HEK293 (cell line): ENCODE results near the gene ELN.

Experiments used
- CTCF ChIA-PET: fragments of 350-600 bp; formaldehyde crosslinking; extraction: SDS; loops from one replicate; lab custom pipeline; 2021; ENCODE audit warnings: antibody characterized with exemption; lab: Yijun Ruan, JAX
- POLR2A ChIA-PET: fragments of 300-600 bp; formaldehyde crosslinking; extraction: SDS; loops from one replicate; lab custom pipeline; 2020; ENCODE audit warnings: antibody characterized with exemption, inconsistent platforms; lab: Yijun Ruan, JAX
- H3K27ac ChIP-seq: fragments of 200-500 bp; sonication (Bioruptor generic); 2 replicates; pipeline ENCODE4 v1.5.1; 2014; ENCODE audit warnings: low read depth, low read length, control low read depth, inconsistent platforms; ENCODE audit errors: extremely low read depth
- H3K36me3 ChIP-seq, 2 experiments: fragments of 200-500 bp in 1 of 2; sonication (Bioruptor generic) in 1 of 2; 1 replicate in 1 of 2; 2 replicates in 1 of 2; pipeline ENCODE4 v1.5.1; 2014 to 2017; ENCODE audit warnings: inconsistent platforms in 2 of 2, low read length in 2 of 2; ENCODE audit not compliant: control insufficient read depth in 2 of 2, insufficient read depth in 1 of 2
- H3K4me1 ChIP-seq: fragments of 200-500 bp; sonication (Bioruptor generic); 2 replicates; pipeline ENCODE4 v1.5.1; 2014; ENCODE audit warnings: mild to moderate bottlenecking, low read length, inconsistent platforms; ENCODE audit not compliant: control insufficient read depth, insufficient read depth
- H3K4me3 ChIP-seq: 2 replicates; pipeline ENCODE4 v1.5.1; 2011; ENCODE audit warnings: low read depth, mild to moderate bottlenecking, control low read depth, low read length, moderate library complexity
- H3K9me3 ChIP-seq: fragments of 200-500 bp; sonication (Bioruptor generic); 2 replicates; pipeline ENCODE4 v1.5.1; 2014; ENCODE audit warnings: low read depth, low read length, inconsistent platforms; ENCODE audit not compliant: control insufficient read depth, insufficient read depth
- MEIS1 ChIP-seq: sonication (generic); formaldehyde crosslinking; IDR thresholded peaks from 2 replicates; pipeline ENCODE4 v1.8.1; 2022; ENCODE audit warnings: missing genetic modification reagents, mild to moderate bottlenecking, borderline replicate concordance
- MYNN ChIP-seq: fragments of 450-650 bp; formaldehyde crosslinking; IDR thresholded peaks from 2 replicates; pipeline ENCODE4 v1.5.1; 2016; ENCODE audit warnings: missing biosample characterization, missing genetic modification characterization, borderline replicate concordance
- RBAK ChIP-seq: fragments of 450-650 bp; formaldehyde crosslinking; IDR thresholded peaks from 2 replicates; pipeline ENCODE4 v1.5.1; 2016; ENCODE audit warnings: missing biosample characterization, missing genetic modification characterization
- SCRT2 ChIP-seq: fragments of 450-650 bp; formaldehyde crosslinking; IDR thresholded peaks from 2 replicates; pipeline ENCODE4 v1.5.1; 2016; ENCODE audit warnings: missing biosample characterization, missing genetic modification characterization
- TRIM28 ChIP-seq: IDR thresholded peaks from 2 replicates; pipeline ENCODE4 v1.6.1; 2011; ENCODE audit warnings: low read length, control low read depth, borderline replicate concordance
- ZNF10 ChIP-seq: fragments of 450-650 bp; formaldehyde crosslinking; IDR thresholded peaks from 2 replicates; pipeline ENCODE4 v1.5.1; 2017; ENCODE audit warnings: missing biosample characterization, missing genetic modification characterization
- ZNF140 ChIP-seq: fragments of 450-650 bp; formaldehyde crosslinking; IDR thresholded peaks from 2 replicates; pipeline ENCODE4 v1.5.1; 2016; ENCODE audit warnings: missing biosample characterization, missing genetic modification characterization
- ZNF549 ChIP-seq: fragments of 450-650 bp; IDR thresholded peaks from 2 replicates; pipeline ENCODE4 v1.5.1; 2018; ENCODE audit warnings: missing biosample characterization, missing genetic modification characterization, mild to moderate bottlenecking, inconsistent platforms, moderate library complexity
- ZNF664 ChIP-seq: fragments of 450-650 bp; formaldehyde crosslinking; IDR thresholded peaks from 2 replicates; pipeline ENCODE4 v1.5.1; 2016; ENCODE audit warnings: missing biosample characterization, missing genetic modification characterization
- ZNF776 ChIP-seq: fragments of 450-650 bp; formaldehyde crosslinking; IDR thresholded peaks from 2 replicates; pipeline ENCODE4 v1.5.0; 2017; ENCODE audit warnings: missing biosample characterization, missing genetic modification characterization, borderline replicate concordance
- ZSCAN16 ChIP-seq: fragments of 450-650 bp; formaldehyde crosslinking; IDR thresholded peaks from 2 replicates; pipeline ENCODE4 v1.5.1; 2016; ENCODE audit warnings: missing biosample characterization, missing genetic modification characterization
- ZSCAN30 ChIP-seq: fragments of 450-650 bp; IDR thresholded peaks from 2 replicates; pipeline ENCODE4 v1.5.1; 2018; ENCODE audit warnings: missing biosample characterization, mild to moderate bottlenecking, missing genetic modification characterization, moderate library complexity
- ZXDB ChIP-seq: fragments of 450-650 bp; formaldehyde crosslinking; IDR thresholded peaks from 2 replicates; pipeline ENCODE4 v1.5.1; 2016; ENCODE audit warnings: missing biosample characterization, missing genetic modification characterization
- TF ChIP-seq, protein P1 (sequence below): fragments of 450-650 bp; formaldehyde crosslinking; IDR thresholded peaks from 2 replicates; pipeline ENCODE4 v1.5.1; 2016; ENCODE audit warnings: missing biosample characterization, missing genetic modification characterization, borderline replicate concordance
- TF ChIP-seq, protein P2 (sequence below): fragments of 450-650 bp; formaldehyde crosslinking; IDR thresholded peaks from 2 replicates; pipeline ENCODE4 v1.5.1; 2017; ENCODE audit warnings: missing biosample characterization, mild to moderate bottlenecking, missing genetic modification characterization, moderate library complexity
- TF ChIP-seq, protein P3 (sequence below): fragments of 450-650 bp; formaldehyde crosslinking; IDR thresholded peaks from 2 replicates; pipeline ENCODE4 v1.5.1; 2017; ENCODE audit warnings: missing biosample characterization, missing genetic modification characterization
- TF ChIP-seq, protein P4 (sequence below): sonication (generic); formaldehyde crosslinking; IDR thresholded peaks from 2 replicates; pipeline ENCODE4 v1.8.1; 2022; ENCODE audit warnings: mild to moderate bottlenecking, moderate library complexity, missing genetic modification reagents
- TF ChIP-seq, protein P5 (sequence below): fragments of 450-650 bp; formaldehyde crosslinking; IDR thresholded peaks from 2 replicates; pipeline ENCODE4 v1.5.0; 2017; ENCODE audit warnings: missing biosample characterization, missing genetic modification characterization, borderline replicate concordance

The ELN gene

DNA sequence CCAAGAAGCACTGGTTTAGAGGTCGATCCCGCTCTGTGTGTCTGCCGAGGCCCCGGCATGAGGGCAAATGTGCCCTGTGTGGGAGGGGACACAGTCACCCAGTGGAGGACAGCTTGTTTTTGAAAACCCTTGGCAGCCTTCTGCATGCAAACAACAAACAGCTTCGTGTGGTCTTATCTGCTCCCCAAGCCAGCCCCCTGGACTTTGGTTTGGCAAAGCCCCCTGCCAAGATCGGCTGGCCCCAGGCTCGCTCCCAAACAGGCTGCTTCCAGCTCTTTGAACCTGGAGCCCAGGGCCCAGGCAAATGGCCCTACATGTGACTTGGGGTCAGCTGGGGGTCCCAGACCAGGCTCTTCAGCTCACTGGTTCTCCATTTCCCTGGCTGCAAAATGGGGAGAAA lies 2.9 kb downstream of the ELN start:
- Histone ChIP-seq H3K9me3 (no peaks in the 10 kb centered on the region), H3K27ac (no peak overlapping the region), H3K4me1 (no peaks in the 10 kb centered on the region), H3K4me3 (no peak overlapping the region), H3K36me3 (no peaks in the 10 kb centered on the region)
- ChIA-PET POLR2A (no interaction called here), CTCF (interaction anchor here (0.7 kb wide), 1 partner anchor 311 kb away, joined by 3 read pairs; the partner anchor contains the start of gene STX1A)
- no peak for TF ChIP-seq ZSCAN16 (tag by site-specific recombination)
- TF ChIP-seq ZNF549 (tag by site-specific recombination), result no peak
- TF ChIP-seq, protein P1, sequence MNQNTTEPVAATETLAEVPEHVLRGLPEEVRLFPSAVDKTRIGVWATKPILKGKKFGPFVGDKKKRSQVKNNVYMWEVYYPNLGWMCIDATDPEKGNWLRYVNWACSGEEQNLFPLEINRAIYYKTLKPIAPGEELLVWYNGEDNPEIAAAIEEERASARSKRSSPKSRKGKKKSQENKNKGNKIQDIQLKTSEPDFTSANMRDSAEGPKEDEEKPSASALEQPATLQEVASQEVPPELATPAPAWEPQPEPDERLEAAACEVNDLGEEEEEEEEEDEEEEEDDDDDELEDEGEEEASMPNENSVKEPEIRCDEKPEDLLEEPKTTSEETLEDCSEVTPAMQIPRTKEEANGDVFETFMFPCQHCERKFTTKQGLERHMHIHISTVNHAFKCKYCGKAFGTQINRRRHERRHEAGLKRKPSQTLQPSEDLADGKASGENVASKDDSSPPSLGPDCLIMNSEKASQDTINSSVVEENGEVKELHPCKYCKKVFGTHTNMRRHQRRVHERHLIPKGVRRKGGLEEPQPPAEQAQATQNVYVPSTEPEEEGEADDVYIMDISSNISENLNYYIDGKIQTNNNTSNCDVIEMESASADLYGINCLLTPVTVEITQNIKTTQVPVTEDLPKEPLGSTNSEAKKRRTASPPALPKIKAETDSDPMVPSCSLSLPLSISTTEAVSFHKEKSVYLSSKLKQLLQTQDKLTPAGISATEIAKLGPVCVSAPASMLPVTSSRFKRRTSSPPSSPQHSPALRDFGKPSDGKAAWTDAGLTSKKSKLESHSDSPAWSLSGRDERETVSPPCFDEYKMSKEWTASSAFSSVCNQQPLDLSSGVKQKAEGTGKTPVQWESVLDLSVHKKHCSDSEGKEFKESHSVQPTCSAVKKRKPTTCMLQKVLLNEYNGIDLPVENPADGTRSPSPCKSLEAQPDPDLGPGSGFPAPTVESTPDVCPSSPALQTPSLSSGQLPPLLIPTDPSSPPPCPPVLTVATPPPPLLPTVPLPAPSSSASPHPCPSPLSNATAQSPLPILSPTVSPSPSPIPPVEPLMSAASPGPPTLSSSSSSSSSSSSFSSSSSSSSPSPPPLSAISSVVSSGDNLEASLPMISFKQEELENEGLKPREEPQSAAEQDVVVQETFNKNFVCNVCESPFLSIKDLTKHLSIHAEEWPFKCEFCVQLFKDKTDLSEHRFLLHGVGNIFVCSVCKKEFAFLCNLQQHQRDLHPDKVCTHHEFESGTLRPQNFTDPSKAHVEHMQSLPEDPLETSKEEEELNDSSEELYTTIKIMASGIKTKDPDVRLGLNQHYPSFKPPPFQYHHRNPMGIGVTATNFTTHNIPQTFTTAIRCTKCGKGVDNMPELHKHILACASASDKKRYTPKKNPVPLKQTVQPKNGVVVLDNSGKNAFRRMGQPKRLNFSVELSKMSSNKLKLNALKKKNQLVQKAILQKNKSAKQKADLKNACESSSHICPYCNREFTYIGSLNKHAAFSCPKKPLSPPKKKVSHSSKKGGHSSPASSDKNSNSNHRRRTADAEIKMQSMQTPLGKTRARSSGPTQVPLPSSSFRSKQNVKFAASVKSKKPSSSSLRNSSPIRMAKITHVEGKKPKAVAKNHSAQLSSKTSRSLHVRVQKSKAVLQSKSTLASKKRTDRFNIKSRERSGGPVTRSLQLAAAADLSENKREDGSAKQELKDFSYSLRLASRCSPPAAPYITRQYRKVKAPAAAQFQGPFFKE (tag by site-specific recombination), result no peak
- no peak for TF ChIP-seq ZXDB (tag by site-specific recombination)
- no peak for TF ChIP-seq ZNF664
- TF ChIP-seq ZSCAN30 (tag by site-specific recombination), result no peak
- TF ChIP-seq, protein P2, sequence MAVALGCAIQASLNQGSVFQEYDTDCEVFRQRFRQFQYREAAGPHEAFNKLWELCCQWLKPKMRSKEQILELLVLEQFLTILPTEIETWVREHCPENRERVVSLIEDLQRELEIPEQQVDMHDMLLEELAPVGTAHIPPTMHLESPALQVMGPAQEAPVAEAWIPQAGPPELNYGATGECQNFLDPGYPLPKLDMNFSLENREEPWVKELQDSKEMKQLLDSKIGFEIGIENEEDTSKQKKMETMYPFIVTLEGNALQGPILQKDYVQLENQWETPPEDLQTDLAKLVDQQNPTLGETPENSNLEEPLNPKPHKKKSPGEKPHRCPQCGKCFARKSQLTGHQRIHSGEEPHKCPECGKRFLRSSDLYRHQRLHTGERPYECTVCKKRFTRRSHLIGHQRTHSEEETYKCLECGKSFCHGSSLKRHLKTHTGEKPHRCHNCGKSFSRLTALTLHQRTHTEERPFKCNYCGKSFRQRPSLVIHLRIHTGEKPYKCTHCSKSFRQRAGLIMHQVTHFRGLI, result no peak
- TF ChIP-seq MYNN (tag by site-specific recombination), result no peak
- no peak for TF ChIP-seq TRIM28
- no peak for TF ChIP-seq RBAK (tag by site-specific recombination)
- TF ChIP-seq, protein P3, sequence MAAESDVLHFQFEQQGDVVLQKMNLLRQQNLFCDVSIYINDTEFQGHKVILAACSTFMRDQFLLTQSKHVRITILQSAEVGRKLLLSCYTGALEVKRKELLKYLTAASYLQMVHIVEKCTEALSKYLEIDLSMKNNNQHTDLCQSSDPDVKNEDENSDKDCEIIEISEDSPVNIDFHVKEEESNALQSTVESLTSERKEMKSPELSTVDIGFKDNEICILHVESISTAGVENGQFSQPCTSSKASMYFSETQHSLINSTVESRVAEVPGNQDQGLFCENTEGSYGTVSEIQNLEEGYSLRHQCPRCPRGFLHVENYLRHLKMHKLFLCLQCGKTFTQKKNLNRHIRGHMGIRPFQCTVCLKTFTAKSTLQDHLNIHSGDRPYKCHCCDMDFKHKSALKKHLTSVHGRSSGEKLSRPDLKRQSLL (tag by site-specific recombination), result no peak
- TF ChIP-seq, protein P4, sequence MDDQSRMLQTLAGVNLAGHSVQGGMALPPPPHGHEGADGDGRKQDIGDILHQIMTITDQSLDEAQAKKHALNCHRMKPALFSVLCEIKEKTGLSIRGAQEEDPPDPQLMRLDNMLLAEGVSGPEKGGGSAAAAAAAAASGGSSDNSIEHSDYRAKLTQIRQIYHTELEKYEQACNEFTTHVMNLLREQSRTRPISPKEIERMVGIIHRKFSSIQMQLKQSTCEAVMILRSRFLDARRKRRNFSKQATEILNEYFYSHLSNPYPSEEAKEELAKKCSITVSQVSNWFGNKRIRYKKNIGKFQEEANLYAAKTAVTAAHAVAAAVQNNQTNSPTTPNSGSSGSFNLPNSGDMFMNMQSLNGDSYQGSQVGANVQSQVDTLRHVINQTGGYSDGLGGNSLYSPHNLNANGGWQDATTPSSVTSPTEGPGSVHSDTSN (CRISPR knock-in tag), result no peak
- TF ChIP-seq ZNF10 (tag by site-specific recombination), result no peak
- no peak for TF ChIP-seq MEIS1
- TF ChIP-seq, protein P5, sequence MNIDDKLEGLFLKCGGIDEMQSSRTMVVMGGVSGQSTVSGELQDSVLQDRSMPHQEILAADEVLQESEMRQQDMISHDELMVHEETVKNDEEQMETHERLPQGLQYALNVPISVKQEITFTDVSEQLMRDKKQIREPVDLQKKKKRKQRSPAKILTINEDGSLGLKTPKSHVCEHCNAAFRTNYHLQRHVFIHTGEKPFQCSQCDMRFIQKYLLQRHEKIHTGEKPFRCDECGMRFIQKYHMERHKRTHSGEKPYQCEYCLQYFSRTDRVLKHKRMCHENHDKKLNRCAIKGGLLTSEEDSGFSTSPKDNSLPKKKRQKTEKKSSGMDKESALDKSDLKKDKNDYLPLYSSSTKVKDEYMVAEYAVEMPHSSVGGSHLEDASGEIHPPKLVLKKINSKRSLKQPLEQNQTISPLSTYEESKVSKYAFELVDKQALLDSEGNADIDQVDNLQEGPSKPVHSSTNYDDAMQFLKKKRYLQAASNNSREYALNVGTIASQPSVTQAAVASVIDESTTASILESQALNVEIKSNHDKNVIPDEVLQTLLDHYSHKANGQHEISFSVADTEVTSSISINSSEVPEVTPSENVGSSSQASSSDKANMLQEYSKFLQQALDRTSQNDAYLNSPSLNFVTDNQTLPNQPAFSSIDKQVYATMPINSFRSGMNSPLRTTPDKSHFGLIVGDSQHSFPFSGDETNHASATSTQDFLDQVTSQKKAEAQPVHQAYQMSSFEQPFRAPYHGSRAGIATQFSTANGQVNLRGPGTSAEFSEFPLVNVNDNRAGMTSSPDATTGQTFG (tag by site-specific recombination), result no peak
- TF ChIP-seq SCRT2 (tag by site-specific recombination), result no peak
- no peak for TF ChIP-seq ZNF140
- no peak for TF ChIP-seq ZNF776 (tag by site-specific recombination)
